PC-9 (cell line): ENCODE measurements around the gene B3GAT2. TPM values are rescaled to one million over a fixed set of nuclear protein-coding genes. Genes with fewer than 3 reads are reported as not detected.

Experiments
- BruUV-seq: library from RNA; stranded (reverse); fragments of 400-500 nt; replicated peaks from 2 replicates; lab custom pipeline; 2021; lab: Mats Ljungman, UMichigan
- CTCF ChIA-PET: fragments of 300-600 bp; sonication (Branson Sonifier 250); formaldehyde crosslinking; loops from one replicate; lab custom pipeline; 2022; ENCODE audit warnings: antibody characterized with exemption; lab: Charles Lee
- POLR2A ChIA-PET: fragments of 300-600 bp; sonication (Branson Sonifier 250); formaldehyde crosslinking; loops from one replicate; lab custom pipeline; 2022; ENCODE audit warnings: antibody characterized with exemption; ENCODE audit not compliant: unreplicated experiment; lab: Charles Lee
- DNase-seq, 2 experiments: peaks; one replicate each; pipeline versions ENCODE4 v3.0.0 to v3.0.0-alpha.2; 2015 to 2022; ENCODE audit warnings: mixed read lengths in 1 of 2
- H2AFZ ChIP-seq: fragments of 200-600 bp; sonication (generic); 2 replicates; pipeline ENCODE4 v1.8.1; 2017; ENCODE audit warnings: antibody characterized with exemption
- H3F3A ChIP-seq: fragments of 200-600 bp; sonication (generic); 2 replicates; pipeline ENCODE4 v1.8.1; 2017; ENCODE audit warnings: antibody characterized with exemption, mild to moderate bottlenecking, low read depth; ENCODE audit not compliant: insufficient read depth
- H3K27ac ChIP-seq: fragments of 200-600 bp; sonication (generic); 2 replicates; pipeline ENCODE4 v1.6.1; 2016; ENCODE audit warnings: mixed run types
- H3K27me3 ChIP-seq: fragments of 200-600 bp; sonication (generic); 2 replicates; pipeline ENCODE4 v1.6.1; 2016; ENCODE audit warnings: low read depth, mixed run types; ENCODE audit not compliant: insufficient read depth
- H3K36me3 ChIP-seq: fragments of 200-600 bp; sonication (generic); 2 replicates; pipeline ENCODE4 v1.6.1; 2016; ENCODE audit warnings: low read depth, mixed run types
- H3K4me1 ChIP-seq: fragments of 200-600 bp; sonication (generic); replicated peaks from 2 replicates; pipeline ENCODE4 v1.6.1; 2016; ENCODE audit warnings: mixed run types; ENCODE audit not compliant: insufficient read depth
- H3K4me2 ChIP-seq: fragments of 200-600 bp; sonication (generic); 2 replicates; pipeline ENCODE4 v1.6.1; 2017; ENCODE audit warnings: mixed run types
- H3K4me3 ChIP-seq: fragments of 200-600 bp; sonication (generic); 2 replicates; pipeline ENCODE4 v1.6.1; 2016; ENCODE audit warnings: mixed run types
- H3K79me2 ChIP-seq: fragments of 200-600 bp; sonication (generic); 2 replicates; pipeline ENCODE4 v1.6.1; 2017; ENCODE audit warnings: low read depth, mixed run types
- H3K9me2 ChIP-seq: fragments of 200-600 bp; sonication (generic); 2 replicates; pipeline ENCODE4 v1.8.1; 2017; ENCODE audit warnings: mild to moderate bottlenecking; ENCODE audit not compliant: insufficient read depth
- H3K9me3 ChIP-seq: fragments of 200-600 bp; sonication (generic); 2 replicates; pipeline ENCODE4 v1.8.1; 2016; ENCODE audit warnings: low read depth; ENCODE audit not compliant: insufficient read depth
- H4K20me1 ChIP-seq: fragments of 200-600 bp; sonication (generic); 2 replicates; pipeline ENCODE4 v1.8.1; 2017; ENCODE audit not compliant: insufficient read depth
- CTCF ChIP-seq: fragments of 200-600 bp; sonication (generic); conservative IDR thresholded peaks from 2 replicates; pipeline ENCODE4 v1.6.1; 2017; ENCODE audit warnings: mixed run types, antibody characterized with exemption, mild to moderate bottlenecking, moderate library complexity
- EZH2 ChIP-seq: fragments of 200-600 bp; sonication (generic); IDR thresholded peaks from 2 replicates; pipeline ENCODE4 v1.8.0; 2017; ENCODE audit warnings: antibody characterized with exemption, low read depth
- intact Hi-C: fragments of 100-400 bp; cut with micrococcal nuclease; formaldehyde crosslinking; loops from one replicate; pipeline ENCODE4 v1.10.0; 2022; ENCODE audit not compliant: unreplicated experiment
- total RNA-seq: library from RNA; stranded (reverse); gene quantifications from 2 replicates; pipeline ENCODE4 v1.2.3, GENCODE V29; 2021

B3GAT2 gene
- total RNA-seq, 1 experiment from 2014 or later = not detected

DNA sequence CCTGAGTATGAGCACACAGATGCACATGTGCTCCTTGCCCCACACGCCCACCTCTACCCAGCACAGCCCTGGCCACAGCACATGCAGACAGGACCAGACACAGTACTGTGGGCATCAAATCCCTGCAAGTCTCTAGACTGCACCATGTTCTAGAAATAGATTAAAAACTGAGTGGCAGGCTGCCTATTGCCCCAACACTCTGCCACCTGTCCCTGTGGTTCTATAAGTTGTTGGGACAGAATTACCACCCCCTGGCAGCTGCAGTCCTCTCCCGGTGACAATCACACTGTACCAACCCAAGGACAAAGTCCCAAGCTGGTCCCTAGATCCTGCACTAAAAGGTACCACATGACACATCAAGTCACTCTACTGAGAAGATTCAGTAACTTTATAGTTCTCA, 70.2 kb downstream of the B3GAT2 start:
- Histone ChIP-seq H3F3A (no peaks in the 10 kb centered on the region), H4K20me1 (no peaks in the 10 kb centered on the region), H3K9me3 (no peaks in the 10 kb centered on the region), H3K4me3 (no peak overlapping the region), H3K79me2 (no peaks in the 10 kb centered on the region), H3K9me2 (no peaks in the 10 kb centered on the region), H3K27ac (no peak overlapping the region), H3K4me1 (no peaks in the 10 kb centered on the region), H3K27me3 (no peaks in the 10 kb centered on the region), H2AFZ (no peak overlapping the region), H3K36me3 (no peaks in the 10 kb centered on the region), H3K4me2 (no peak overlapping the region)
- BruUV-seq = no TSS peak
- ChIA-PET POLR2A (no interaction called here), CTCF (no interaction called here)
- no peak for TF ChIP-seq CTCF
- TF ChIP-seq EZH2 = no peak
- DNase-seq = no peak
- intact Hi-C loops = loop anchor here (10.0 kb wide), 1 partner anchor 128 kb away; no protein-coding TSS in a partner anchor

GRCh38 chr6:70886071-70886470, 70.8 kb downstream of the B3GAT2 start:
- ChIA-PET CTCF (interaction anchor here (2.3 kb wide), 1 partner anchor 665 kb away, joined by 7 read pairs; no protein-coding TSS in a partner anchor), POLR2A (no interaction called here)
- TF ChIP-seq EZH2 = no peak
- no peak for TF ChIP-seq CTCF
- H4K20me1 ChIP-seq = no peaks in the 10 kb centered on the region
- H3K4me3 ChIP-seq = no peak overlapping the region
- no TSS peak for BruUV-seq
- no peaks in the 10 kb centered on the region for H3F3A ChIP-seq
- H3K27ac ChIP-seq = no peak overlapping the region
- no peak for DNase-seq
- H3K4me1 ChIP-seq = no peaks in the 10 kb centered on the region
- intact Hi-C loops = loop anchor here (10.0 kb wide), 1 partner anchor 129 kb away; no protein-coding TSS in a partner anchor
- H3K36me3 ChIP-seq = no peaks in the 10 kb centered on the region
- no peaks in the 10 kb centered on the region for H3K79me2 ChIP-seq
- H3K27me3 ChIP-seq = no peaks in the 10 kb centered on the region; the same call in 1 of the 2 replicates
- no peak overlapping the region for H3K4me2 ChIP-seq
- H3K9me2 ChIP-seq = no peaks in the 10 kb centered on the region
- H3K9me3 ChIP-seq = no peaks in the 10 kb centered on the region
- H2AFZ ChIP-seq = no peak overlapping the region

DNA sequence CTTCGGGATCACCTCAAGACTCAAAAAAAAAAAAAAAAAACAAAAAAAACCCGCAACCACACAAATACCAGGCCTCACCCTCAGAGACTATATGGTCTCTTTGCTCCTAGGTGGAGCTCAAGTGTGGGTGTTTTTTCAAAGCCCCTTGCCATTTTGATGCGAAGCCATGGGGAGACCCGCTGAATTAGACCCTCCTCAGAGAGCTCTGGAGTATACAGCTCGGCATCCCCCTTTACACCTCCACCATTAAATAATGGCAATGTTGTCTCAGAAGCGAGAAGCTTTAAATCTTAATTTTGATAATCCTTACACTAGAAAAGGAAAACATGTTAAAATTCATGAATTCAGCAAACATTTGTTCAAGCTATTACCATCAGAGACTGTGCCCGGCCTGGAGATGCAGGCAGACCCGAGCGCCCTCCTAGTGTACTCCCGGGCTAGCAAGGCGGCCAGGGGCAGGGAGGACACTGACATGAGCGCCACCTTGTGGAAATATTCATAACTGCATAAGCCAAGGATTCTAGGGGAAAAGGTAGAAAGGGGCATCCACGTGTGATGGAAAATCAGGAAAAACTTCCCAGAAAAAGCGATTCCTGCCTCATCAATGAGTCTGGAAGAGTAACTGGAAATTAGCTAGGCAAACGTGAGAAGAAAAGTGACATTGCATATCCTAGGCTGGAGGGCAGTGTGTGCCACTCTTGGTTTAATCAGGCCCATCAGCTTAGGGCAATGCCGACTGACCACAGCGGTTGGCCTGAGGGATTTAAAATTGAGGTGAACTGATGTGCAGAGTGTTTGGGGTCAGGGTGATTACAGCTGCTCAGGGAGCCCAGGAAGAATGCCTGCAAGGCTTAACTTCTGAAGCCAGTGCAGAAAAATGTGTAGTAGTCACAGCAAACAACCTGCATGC, 72.5 kb downstream of the B3GAT2 start:
- no peak overlapping the region for H3K4me3 ChIP-seq
- peak in 1 of 2 experiments; percentile 52 for DNase-seq
- H3F3A ChIP-seq = no peaks in the 10 kb centered on the region
- no TSS peak for BruUV-seq
- H3K27ac ChIP-seq = no peak overlapping the region
- no peaks in the 10 kb centered on the region for H3K4me1 ChIP-seq
- H3K9me2 ChIP-seq = no peaks in the 10 kb centered on the region
- no peaks in the 10 kb centered on the region for H3K79me2 ChIP-seq
- TF ChIP-seq EZH2 (no peak), CTCF (peak; percentile 96)
- intact Hi-C loops = loop anchor here (1.0 to 10.0 kb wide), 6 partner anchors 130 to 662 kb away; no protein-coding TSS in a partner anchor
- no peak overlapping the region for H2AFZ ChIP-seq
- CTCF ChIA-PET = interaction anchor here (0.6 to 2.3 kb wide), 2 partner anchors 415 to 663 kb away, joined by 6 to 7 read pairs; no protein-coding TSS in a partner anchor
- POLR2A ChIA-PET = no interaction called here
- H3K36me3 ChIP-seq = no peaks in the 10 kb centered on the region
- no peaks in the 10 kb centered on the region; the same call in 1 of the 2 replicates for H3K27me3 ChIP-seq
- H3K9me3 ChIP-seq = no peaks in the 10 kb centered on the region
- H3K4me2 ChIP-seq = no peak overlapping the region
- H4K20me1 ChIP-seq = no peaks in the 10 kb centered on the region
